SK-N-MC (cell line): ENCODE data around the gene CDH23.

Source experiments
- DNase-seq: peaks from one replicate; pipeline ENCODE4 v3.0.0-alpha.2; 2011; ENCODE audit warnings: low read depth, low spot score
- H3K27ac ChIP-seq: fragments of 200-600 bp; sonication (generic); 2 replicates; pipeline ENCODE4 v1.5.1; 2016; ENCODE audit warnings: mixed run types
- H3K36me3 ChIP-seq: fragments of 200-600 bp; sonication (generic); 2 replicates; pipeline ENCODE4 v1.6.1; 2017; ENCODE audit warnings: antibody characterized with exemption, low read length, mixed read lengths; ENCODE audit not compliant: insufficient read depth
- H3K4me3 ChIP-seq: fragments of 200-600 bp; sonication (generic); 2 replicates; pipeline ENCODE4 v1.5.1; 2016
- H3K9ac ChIP-seq: fragments of 200-600 bp; sonication (generic); 2 replicates; pipeline ENCODE4 v1.8.0; 2017; ENCODE audit warnings: mixed run types, mixed read lengths; ENCODE audit not compliant: insufficient read length
- H3K9me3 ChIP-seq: fragments of 200-600 bp; sonication (generic); 2 replicates; pipeline ENCODE4 v1.6.1; 2017; ENCODE audit warnings: low read depth, mild to moderate bottlenecking, antibody characterized with exemption, low read length, moderate library complexity, mixed read lengths
- EZH2 ChIP-seq: fragments of 200-600 bp; sonication (generic); IDR thresholded peaks from one replicate; pipeline ENCODE4 v1.6.1; 2017; ENCODE audit warnings: antibody characterized with exemption
- FOXP2 ChIP-seq: optimal IDR thresholded peaks from 2 replicates; pipeline ENCODE3; 2011; ENCODE audit warnings: mild to moderate bottlenecking, moderate library complexity; ENCODE audit not compliant: insufficient read depth; ENCODE audit errors: extremely low read length, control extremely low read depth
- POLR2AphosphoS5 ChIP-seq: IDR thresholded peaks from 2 replicates; pipeline ENCODE4 v1.6.1; 2012; ENCODE audit warnings: mild to moderate bottlenecking, low read depth, low read length, borderline replicate concordance

The CDH23 gene

DNA sequence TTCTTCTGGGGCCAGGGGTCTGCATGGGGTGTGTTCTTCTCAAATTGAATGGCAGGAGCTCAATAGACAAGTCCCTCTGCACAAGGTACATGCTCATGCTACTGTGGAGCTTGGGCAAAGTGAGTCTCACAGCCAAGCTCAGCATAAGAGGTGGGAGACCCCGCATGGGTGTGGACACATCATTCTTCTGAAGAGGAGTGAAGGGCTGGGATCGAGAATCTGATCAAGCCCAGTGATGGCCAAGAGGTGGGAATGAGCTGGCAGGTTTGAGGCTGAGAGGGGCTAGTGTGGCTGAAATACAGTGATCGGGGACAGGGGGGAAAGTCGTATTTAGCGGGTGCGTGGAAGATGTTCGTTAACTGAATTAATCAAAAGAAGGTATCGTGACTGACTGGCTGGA is 32.6 kb downstream of the CDH23 start:
- H3K36me3 ChIP-seq = no peaks in the 10 kb centered on the region
- no peak for DNase-seq
- H3K4me3 ChIP-seq = no peak overlapping the region
- H3K9me3 ChIP-seq = no peaks in the 10 kb centered on the region
- H3K9ac ChIP-seq = no peak overlapping the region
- no peak for TF ChIP-seq POLR2AphosphoS5
- TF ChIP-seq EZH2 = no peak
- no peak for TF ChIP-seq FOXP2
- H3K27ac ChIP-seq = no peak overlapping the region

GRCh38 chr10:71429929-71430328 is 33.2 kb downstream of the CDH23 start:
- no peak for TF ChIP-seq FOXP2
- no peak for TF ChIP-seq POLR2AphosphoS5
- DNase-seq = no peak
- H3K27ac ChIP-seq = peak overlapping the region; percentile 91
- no peak overlapping the region for H3K4me3 ChIP-seq
- no peaks in the 10 kb centered on the region for H3K36me3 ChIP-seq
- H3K9me3 ChIP-seq = no peaks in the 10 kb centered on the region
- H3K9ac ChIP-seq = no peak overlapping the region

DNA sequence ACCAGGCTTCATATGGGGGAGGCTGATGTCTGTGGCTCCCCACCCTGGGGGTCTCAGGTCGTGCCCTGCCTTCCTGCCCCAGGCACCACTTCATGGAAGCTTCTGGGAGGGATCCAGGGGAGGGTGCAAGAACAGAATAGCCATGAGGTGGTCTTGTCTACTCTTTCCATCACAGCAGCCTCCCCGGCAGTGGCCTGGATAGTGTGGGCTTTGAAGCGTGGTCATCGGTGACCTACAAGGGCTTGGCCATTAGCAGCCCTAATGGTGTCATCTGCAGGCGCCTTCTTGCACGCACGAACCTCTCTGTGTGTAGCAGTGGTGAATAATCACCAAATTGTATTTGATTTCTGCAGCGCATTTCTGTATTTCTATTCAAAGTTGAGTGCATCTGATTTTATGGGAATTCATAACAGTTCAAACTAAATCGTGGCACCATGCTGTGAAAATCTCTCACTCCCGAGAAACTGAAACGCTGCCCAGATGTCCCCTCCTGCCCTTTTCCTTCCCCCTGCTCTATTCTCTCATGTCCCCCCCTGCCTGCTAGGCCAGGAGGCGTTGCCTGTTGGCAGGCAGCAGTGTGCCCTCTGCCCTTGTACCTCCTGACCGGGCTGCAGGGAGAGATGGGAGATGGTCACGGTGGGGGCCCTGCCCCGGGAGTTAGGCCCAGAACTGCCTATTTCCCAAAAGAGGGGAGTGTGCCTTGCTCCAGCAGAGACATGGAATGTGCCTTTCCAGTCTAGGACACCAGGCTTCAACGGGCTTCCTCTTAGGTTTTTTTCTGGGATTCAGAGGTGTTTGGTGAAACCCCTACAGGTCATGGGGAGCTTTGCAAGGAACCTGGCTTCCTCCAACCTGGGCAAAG is 34.8 kb downstream of the CDH23 start:
- Histone ChIP-seq H3K9ac (no peak overlapping the region), H3K9me3 (no peaks in the 10 kb centered on the region), H3K4me3 (peak overlapping the region; percentile 45), H3K36me3 (no peaks in the 10 kb centered on the region), H3K27ac (peak overlapping the region; percentile 91)
- DNase-seq = no peak
- no peak for TF ChIP-seq POLR2AphosphoS5
- TF ChIP-seq FOXP2 = no peak
- TF ChIP-seq EZH2 = no peak

DNA sequence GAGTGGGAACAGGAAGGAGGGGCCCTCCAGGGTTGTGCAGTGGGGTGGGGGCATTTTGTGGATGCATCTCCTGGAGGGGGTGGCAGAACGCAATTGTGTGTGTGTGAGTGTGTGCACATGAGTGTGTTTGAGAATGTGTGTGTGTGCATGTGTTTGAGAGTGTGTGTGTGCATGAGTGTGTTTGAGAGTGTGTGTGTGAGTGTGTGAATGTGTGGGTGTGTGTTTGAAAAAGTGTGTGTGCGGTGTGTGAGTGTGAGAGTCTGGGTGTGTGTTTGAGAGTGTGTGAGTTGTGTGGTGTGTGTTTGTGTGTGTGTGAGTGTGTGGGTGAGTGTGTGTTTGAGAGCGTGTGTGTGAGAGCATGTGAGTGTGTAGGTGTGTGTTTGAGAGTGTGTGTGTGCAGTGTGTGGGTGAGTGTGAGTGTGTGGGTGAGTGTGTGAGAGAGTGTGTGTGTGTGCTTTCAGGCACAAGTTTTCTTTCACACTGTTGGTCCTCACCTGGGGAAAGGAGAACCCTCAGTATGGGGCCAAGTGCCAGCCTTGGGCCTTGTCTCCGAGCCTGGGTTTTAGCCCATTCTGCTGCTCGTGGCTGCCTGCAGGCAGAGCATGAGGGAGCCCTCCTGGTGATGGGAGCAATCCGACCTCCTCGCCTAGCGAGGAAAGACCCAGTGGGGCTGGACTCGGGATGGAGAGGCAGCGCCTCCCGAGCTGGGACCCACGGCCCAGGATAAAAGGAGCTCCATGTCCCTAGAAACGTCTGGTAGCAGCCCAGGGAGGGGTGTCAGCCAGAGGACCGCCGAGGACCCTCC is 35.6 kb downstream of the CDH23 start:
- TF ChIP-seq EZH2 = no peak
- TF ChIP-seq FOXP2 = no peak
- TF ChIP-seq POLR2AphosphoS5 = no peak
- DNase-seq = no peak
- no peak overlapping the region for H3K9ac ChIP-seq
- peak overlapping the region; percentile 45; the same call in 1 of the 2 replicates for H3K4me3 ChIP-seq
- peak overlapping the region; percentile 91; the same call in 1 of the 2 replicates for H3K27ac ChIP-seq
- no peaks in the 10 kb centered on the region for H3K9me3 ChIP-seq
- no peaks in the 10 kb centered on the region for H3K36me3 ChIP-seq

DNA sequence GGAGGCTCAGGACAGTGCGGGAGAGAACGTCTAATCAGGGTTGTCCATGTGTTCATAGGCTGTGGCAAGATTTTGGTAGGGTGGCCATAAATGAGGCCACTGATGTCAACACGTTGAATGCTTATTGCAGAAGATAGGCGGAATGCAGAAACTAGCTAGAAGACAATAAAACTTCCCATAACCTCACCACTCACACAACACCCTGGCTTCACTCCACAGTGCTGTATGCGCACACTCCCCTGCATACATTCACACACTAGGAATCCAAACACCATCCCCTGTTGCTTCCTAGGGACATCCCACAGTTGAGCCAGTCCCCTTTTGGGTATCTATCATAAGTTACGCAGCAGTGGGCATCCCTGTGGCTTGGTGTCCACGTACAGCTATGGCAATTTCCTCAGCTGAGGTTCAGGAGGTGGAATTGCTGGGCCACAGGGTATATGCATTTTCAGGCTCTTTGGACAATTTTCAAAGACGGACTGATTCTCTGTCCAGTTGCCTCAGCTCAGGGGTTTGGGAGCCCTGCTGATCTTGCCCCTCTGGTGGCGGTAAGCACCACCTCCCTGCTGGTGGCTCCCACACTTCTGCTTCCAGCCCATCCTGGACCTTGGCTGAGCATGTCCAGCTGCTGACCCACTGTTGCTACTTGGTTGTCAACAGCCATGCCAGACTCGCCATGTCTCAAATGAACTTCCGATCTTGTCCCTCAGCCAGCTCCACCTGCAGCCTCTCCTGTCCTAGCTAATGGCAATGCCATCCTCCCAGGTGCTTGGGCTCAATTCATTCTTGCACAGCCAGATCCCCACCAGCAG is 36.4 kb downstream of the CDH23 start:
- no peak overlapping the region for H3K9ac ChIP-seq
- H3K27ac ChIP-seq = no peak overlapping the region
- H3K9me3 ChIP-seq = no peaks in the 10 kb centered on the region
- TF ChIP-seq FOXP2 (no peak), POLR2AphosphoS5 (no peak), EZH2 (no peak)
- H3K36me3 ChIP-seq = no peaks in the 10 kb centered on the region
- no peak for DNase-seq
- H3K4me3 ChIP-seq = no peak overlapping the region

DNA sequence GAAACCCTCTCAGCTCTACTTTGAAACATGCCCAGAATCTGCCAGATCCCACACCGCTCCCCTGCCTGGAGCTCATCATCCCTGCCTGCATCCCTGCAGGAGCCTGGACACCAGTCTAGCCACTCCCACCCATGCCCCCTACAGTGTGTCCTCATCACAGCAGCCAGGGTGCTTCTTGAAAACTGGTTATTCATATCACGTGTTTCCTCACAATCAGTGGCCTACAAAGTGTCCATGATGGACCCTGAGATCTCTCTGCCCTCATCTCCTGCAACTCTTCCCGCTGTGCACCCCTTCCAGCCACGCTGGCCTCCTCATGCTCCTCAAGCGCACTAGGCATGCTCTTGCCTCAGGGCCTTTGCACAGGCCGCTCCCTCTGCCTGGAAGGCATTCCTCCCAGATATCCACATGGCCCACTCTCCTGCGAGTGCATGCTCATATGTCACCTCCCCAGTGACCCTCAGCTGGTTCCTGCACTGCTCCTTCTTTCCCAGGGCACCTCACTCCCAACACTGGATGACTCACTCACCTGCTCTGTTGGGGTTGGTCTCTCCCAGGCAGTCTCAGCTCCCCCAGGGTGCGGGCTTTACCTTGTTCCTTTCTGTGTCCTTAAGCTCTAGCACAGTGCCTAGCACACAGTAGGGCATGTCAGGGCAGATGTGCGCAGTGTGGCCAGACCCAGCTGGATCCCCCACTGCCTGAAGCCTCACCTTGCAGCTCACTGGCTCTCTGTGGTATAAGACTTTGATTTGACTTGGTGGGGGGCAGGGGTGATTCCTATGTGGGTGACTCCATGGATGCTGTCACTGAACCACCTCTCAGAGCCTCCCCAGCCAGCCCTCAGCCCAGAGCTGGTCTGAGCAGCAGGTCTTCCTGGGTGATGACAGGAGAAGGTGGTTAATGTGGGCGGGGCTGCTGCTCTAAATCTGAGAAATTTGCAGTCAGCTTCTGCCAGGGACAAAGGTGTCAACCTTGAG is 37.3 kb downstream of the CDH23 start:
- DNase-seq = no peak
- H3K4me3 ChIP-seq = no peak overlapping the region
- TF ChIP-seq EZH2 = no peak
- TF ChIP-seq FOXP2 = no peak
- no peak for TF ChIP-seq POLR2AphosphoS5
- H3K9me3 ChIP-seq = no peaks in the 10 kb centered on the region
- H3K36me3 ChIP-seq = no peaks in the 10 kb centered on the region
- H3K9ac ChIP-seq = no peak overlapping the region
- H3K27ac ChIP-seq = no peak overlapping the region

DNA sequence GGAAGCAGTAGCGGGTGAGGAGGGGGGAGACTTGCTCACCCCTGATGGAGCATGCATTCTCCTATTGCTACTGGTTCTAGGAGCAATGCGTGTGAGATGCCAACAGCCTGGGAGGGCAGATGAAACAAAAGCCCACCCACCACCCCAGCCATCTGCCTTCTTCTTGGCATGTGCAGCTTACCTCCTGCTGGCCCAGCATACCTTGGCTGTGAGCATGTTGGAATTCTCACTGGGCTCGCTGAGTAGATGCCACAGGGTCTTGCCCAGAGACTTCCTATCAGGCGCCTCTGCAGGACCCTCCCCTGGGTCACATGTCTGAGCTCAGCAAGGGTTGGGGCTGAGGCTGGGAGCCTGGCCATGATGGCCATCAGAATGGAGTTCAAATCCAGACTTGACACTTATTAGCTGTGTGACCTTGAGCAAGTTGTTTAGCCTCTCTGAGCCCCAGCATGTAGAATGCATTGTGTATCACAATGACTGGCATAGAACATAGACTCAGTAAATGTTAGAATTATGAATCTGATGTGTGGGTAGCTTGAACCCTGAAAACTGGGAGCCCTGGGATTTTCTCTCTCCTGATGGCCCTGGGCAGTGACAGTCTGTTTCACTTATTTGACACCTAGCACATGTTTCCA is 38.2 kb downstream of the CDH23 start:
- H3K27ac ChIP-seq = no peak overlapping the region
- H3K4me3 ChIP-seq = no peak overlapping the region
- H3K9ac ChIP-seq = no peak overlapping the region
- TF ChIP-seq POLR2AphosphoS5 (no peak), FOXP2 (no peak), EZH2 (no peak)
- H3K36me3 ChIP-seq = no peaks in the 10 kb centered on the region
- no peak for DNase-seq
- H3K9me3 ChIP-seq = no peaks in the 10 kb centered on the region
